Neuronal stem cell (in vitro differentiated cells): ENCODE results near the gene HMGCL.

Source experiments
- DNase-seq: peaks from one replicate; pipeline ENCODE4 v3.0.0-alpha.2; 2013; ENCODE audit warnings: low spot score
- H2AFZ ChIP-seq: one replicate; pipeline ENCODE4 v1.6.1; 2013; ENCODE audit warnings: mild to moderate bottlenecking, low read length, inconsistent platforms
- H2AK5ac ChIP-seq: 2 replicates; pipeline ENCODE4 v1.6.1; 2013; ENCODE audit warnings: low read depth, mild to moderate bottlenecking, inconsistent platforms, low read length, moderate library complexity, mixed read lengths
- H2BK120ac ChIP-seq: 2 replicates; pipeline ENCODE4 v1.6.1; 2013; ENCODE audit warnings: low read depth, mild to moderate bottlenecking, inconsistent platforms, low read length, moderate library complexity, mixed read lengths
- H2BK12ac ChIP-seq: one replicate; pipeline ENCODE4 v1.6.1; 2013; ENCODE audit warnings: low read length, inconsistent platforms
- H2BK15ac ChIP-seq: 2 replicates; pipeline ENCODE4 v1.6.1; 2013; ENCODE audit warnings: mild to moderate bottlenecking, low read length, inconsistent platforms, mixed read lengths
- H2BK5ac ChIP-seq: one replicate; pipeline ENCODE4 v1.6.1; 2013; ENCODE audit warnings: inconsistent platforms, mild to moderate bottlenecking, low read length, moderate library complexity
- H3K14ac ChIP-seq: one replicate; pipeline ENCODE4 v1.6.1; 2013; ENCODE audit warnings: low read length, inconsistent platforms
- H3K18ac ChIP-seq: 2 replicates; pipeline ENCODE4 v1.6.1; 2013; ENCODE audit warnings: low read length, inconsistent platforms
- H3K23ac ChIP-seq: 2 replicates; pipeline ENCODE4 v1.6.1; 2013; ENCODE audit warnings: low read depth, mild to moderate bottlenecking, mixed read lengths, low read length, inconsistent platforms; ENCODE audit not compliant: poor library complexity
- H3K27ac ChIP-seq: replicated peaks from 3 replicates; pipeline ENCODE4 v1.5.1; 2013; ENCODE audit warnings: low read length, inconsistent platforms
- H3K27me3 ChIP-seq, 3 experiments: 2 replicates each; pipeline ENCODE4 v1.6.1; 2013; ENCODE audit warnings: low read length in 3 of 3, mild to moderate bottlenecking in 2 of 3, inconsistent platforms in 1 of 3, low read depth in 1 of 3, mixed read lengths in 1 of 3, moderate library complexity in 1 of 3; ENCODE audit not compliant: control insufficient read depth in 3 of 3, insufficient read depth in 3 of 3
- H3K36me3 ChIP-seq, 2 donors: replicated peaks in 1 of 2; 2 replicates each; pipeline ENCODE4 v1.6.1; 2013; ENCODE audit warnings: low read length in 2 of 2; ENCODE audit not compliant: control insufficient read depth in 2 of 2, insufficient read depth in 2 of 2
- H3K4ac ChIP-seq: 2 replicates; pipeline ENCODE4 v1.6.1; 2013; ENCODE audit warnings: inconsistent platforms, mild to moderate bottlenecking, low read length, moderate library complexity
- H3K4me1 ChIP-seq, 2 donors: 1 replicate in 1 of 2; 2 replicates in 1 of 2; pipeline ENCODE4 v1.6.1; 2013; ENCODE audit warnings: low read length in 2 of 2, low read depth in 1 of 2; ENCODE audit not compliant: control insufficient read depth in 2 of 2, insufficient read depth in 1 of 2
- H3K4me2 ChIP-seq: one replicate; pipeline ENCODE4 v1.6.1; 2013; ENCODE audit warnings: mild to moderate bottlenecking, low read length, inconsistent platforms; ENCODE audit not compliant: insufficient read depth, poor library complexity, severe bottlenecking
- H3K4me3 ChIP-seq, 2 donors: 2 replicates each; pipeline ENCODE4 v1.5.1; 2013; ENCODE audit warnings: low read length in 2 of 2, mild to moderate bottlenecking in 2 of 2, inconsistent platforms in 1 of 2, moderate library complexity in 1 of 2
- H3K79me1 ChIP-seq: one replicate; pipeline ENCODE4 v1.6.1; 2013; ENCODE audit warnings: low read depth, mild to moderate bottlenecking, inconsistent platforms, low read length, moderate library complexity
- H3K9ac ChIP-seq: one replicate; pipeline ENCODE4 v1.6.1; 2013; ENCODE audit warnings: mild to moderate bottlenecking, low read depth, low read length, inconsistent platforms; ENCODE audit not compliant: poor library complexity
- H3K9me3 ChIP-seq, 2 donors: replicated peaks in 1 of 2; 2 replicates each; pipeline versions ENCODE3 to v1.6.1; 2013; ENCODE audit warnings: low read length in 2 of 2, mild to moderate bottlenecking in 2 of 2, inconsistent platforms in 1 of 2, low read depth in 1 of 2, mixed read lengths in 1 of 2, moderate library complexity in 1 of 2; ENCODE audit not compliant: control insufficient read depth in 2 of 2, insufficient read depth in 1 of 2
- H4K8ac ChIP-seq: one replicate; pipeline ENCODE4 v1.6.1; 2013; ENCODE audit warnings: low read depth, mild to moderate bottlenecking, inconsistent platforms, low read length, moderate library complexity
- H4K91ac ChIP-seq: one replicate; pipeline ENCODE4 v1.6.1; 2013; ENCODE audit warnings: low read length, low read depth, mild to moderate bottlenecking, inconsistent platforms; ENCODE audit not compliant: poor library complexity
- WGBS, 2 donors: extraction: QIAGEN DNeasy Blood & Tissue Kit; methylation state at CpG; one replicate each; pipeline ENCODE4 v1.1.7; 2013; ENCODE audit warnings: missing lambda C conversion rate in 2 of 2, mixed read lengths in 1 of 2; ENCODE audit not compliant: insufficient read length in 2 of 2, insufficient replicate concordance in 1 of 2; ENCODE audit errors: extremely low coverage in 2 of 2; 5-methylcytosine and 5-hydroxymethylcytosine counted together

The HMGCL gene

DNA sequence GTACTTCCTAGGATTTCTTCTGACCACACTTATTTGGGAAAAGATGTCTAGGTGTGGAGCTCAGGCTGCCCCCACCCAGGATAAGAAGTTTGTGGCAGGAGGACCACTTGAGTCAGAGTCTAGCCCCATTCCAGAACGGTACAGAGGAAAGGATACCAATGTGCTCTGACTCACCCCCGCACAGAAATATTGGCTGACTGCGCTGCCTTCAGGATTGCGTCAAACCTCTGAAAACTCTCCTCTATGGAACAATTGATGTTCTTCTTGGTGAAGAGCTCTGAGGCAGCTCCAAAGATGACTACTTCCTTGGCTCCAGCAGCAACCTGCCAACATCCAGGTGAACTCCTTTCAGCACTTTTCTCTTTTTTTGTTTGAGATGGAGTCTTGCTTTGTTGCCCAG lies 11.2 kb downstream of the HMGCL start:
- no peak for DNase-seq
- H2BK120ac ChIP-seq = no peak overlapping the region
- no peak overlapping the region for H2AFZ ChIP-seq
- H4K91ac ChIP-seq = no peak overlapping the region
- H4K8ac ChIP-seq = no peak overlapping the region
- no peak overlapping the region for H2BK12ac ChIP-seq
- H3K36me3 ChIP-seq = peaks cover 20 to 46% of the 10 kb centered on the region in 2 donors
- H3K4me3 ChIP-seq = no peak overlapping the region
- H3K14ac ChIP-seq = no peak overlapping the region
- peaks cover 2% of the 10 kb centered on the region for H3K79me1 ChIP-seq
- H3K4me2 ChIP-seq = no peak overlapping the region
- H2BK5ac ChIP-seq = no peak overlapping the region
- no peaks in the 10 kb centered on the region for H3K9me3 ChIP-seq
- no CpG with 5 or more reads among the region's 4 CpGs for WGBS, 2 donors
- no peak overlapping the region for H2BK15ac ChIP-seq
- peaks cover 0 to 2% of the 10 kb centered on the region in 2 donors for H3K4me1 ChIP-seq
- no peak overlapping the region for H2AK5ac ChIP-seq
- H3K27ac ChIP-seq = no peak overlapping the region
- no peak overlapping the region for H3K23ac ChIP-seq
- H3K4ac ChIP-seq = no peak overlapping the region
- no peaks in the 10 kb centered on the region for H3K27me3 ChIP-seq
- H3K9ac ChIP-seq = no peak overlapping the region
- no peak overlapping the region for H3K18ac ChIP-seq

DNA sequence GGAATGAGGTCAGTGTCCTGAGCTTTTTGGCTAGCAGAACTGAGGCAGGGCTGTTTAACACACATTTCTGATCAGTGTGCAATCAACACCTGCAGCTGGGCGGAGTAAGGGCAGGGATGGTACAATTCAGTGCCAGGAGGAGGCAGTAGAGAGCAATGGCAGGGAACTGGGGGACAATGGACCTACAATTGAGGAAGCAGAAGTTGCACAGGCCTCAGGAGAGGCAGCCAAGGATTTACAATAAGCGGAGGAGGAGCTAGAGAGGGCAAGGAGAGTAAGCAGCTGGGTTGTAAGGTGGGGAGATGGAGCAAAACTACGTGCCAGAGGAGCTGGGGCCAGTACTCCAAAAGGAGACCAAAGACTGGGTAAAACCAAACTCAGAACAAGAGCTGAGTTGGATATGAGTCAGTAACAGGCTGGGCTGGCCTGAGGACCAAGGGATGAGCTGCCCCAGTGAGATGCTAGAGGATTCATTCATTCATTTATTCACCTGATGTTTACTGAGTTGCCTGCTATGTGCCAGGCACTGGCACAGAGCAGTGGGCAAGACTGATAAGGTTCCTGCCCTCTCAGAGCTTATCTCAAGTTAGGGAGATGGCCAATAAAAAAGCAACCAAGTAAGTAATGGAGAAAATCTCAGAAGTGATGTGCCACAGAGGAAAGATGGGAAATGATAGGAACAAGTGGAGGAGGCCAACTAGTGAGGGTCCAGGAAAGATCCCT lies 14.2 kb downstream of the HMGCL start:
- Histone ChIP-seq H3K79me1 (peaks cover 2% of the 10 kb centered on the region), H3K18ac (no peak overlapping the region), H2BK5ac (no peak overlapping the region), H3K4me3 (no peak overlapping the region), H4K91ac (no peak overlapping the region), H3K9ac (no peak overlapping the region), H3K14ac (no peak overlapping the region), H3K4me1 (peaks cover 0 to 2% of the 10 kb centered on the region in 2 donors), H3K36me3 (peaks cover 22 to 38% of the 10 kb centered on the region in 2 donors), H3K27me3 (no peaks in the 10 kb centered on the region), H4K8ac (no peak overlapping the region), H2BK120ac (no peak overlapping the region), H3K4ac (no peak overlapping the region), H3K27ac (no peak overlapping the region), H2AFZ (no peak overlapping the region), H3K4me2 (no peak overlapping the region), H2BK12ac (no peak overlapping the region), H2BK15ac (no peak overlapping the region), H3K9me3 (no peaks in the 10 kb centered on the region), H3K23ac (no peak overlapping the region), H2AK5ac (no peak overlapping the region)
- no CpG with 5 or more reads among the region's 3 CpGs for WGBS, 2 donors
- DNase-seq = peak; percentile 40

- Histone ChIP-seq H2BK120ac (no peak overlapping the region), H2BK15ac (no peak overlapping the region), H3K27ac (no peak overlapping the region), H3K4me1 (peaks cover 0 to 2% of the 10 kb centered on the region in 2 donors), H4K91ac (no peak overlapping the region), H4K8ac (no peak overlapping the region), H3K23ac (no peak overlapping the region), H3K4me3 (no peak overlapping the region), H3K9me3 (no peaks in the 10 kb centered on the region), H2BK12ac (no peak overlapping the region), H3K4ac (no peak overlapping the region), H3K27me3 (no peaks in the 10 kb centered on the region), H3K9ac (no peak overlapping the region), H3K36me3 (peaks cover 18 to 31% of the 10 kb centered on the region in 2 donors), H2BK5ac (no peak overlapping the region), H3K18ac (no peak overlapping the region), H3K79me1 (peaks cover 2% of the 10 kb centered on the region), H3K4me2 (no peak overlapping the region), H3K14ac (no peak overlapping the region), H2AFZ (no peak overlapping the region), H2AK5ac (no peak overlapping the region)
- WGBS, 2 donors = no CpG with 5 or more reads among the region's 6 CpGs
- DNase-seq = no peak
Observed at GRCh38 chr1:23809751-23810171, 15.5 kb downstream of the HMGCL start.

DNA sequence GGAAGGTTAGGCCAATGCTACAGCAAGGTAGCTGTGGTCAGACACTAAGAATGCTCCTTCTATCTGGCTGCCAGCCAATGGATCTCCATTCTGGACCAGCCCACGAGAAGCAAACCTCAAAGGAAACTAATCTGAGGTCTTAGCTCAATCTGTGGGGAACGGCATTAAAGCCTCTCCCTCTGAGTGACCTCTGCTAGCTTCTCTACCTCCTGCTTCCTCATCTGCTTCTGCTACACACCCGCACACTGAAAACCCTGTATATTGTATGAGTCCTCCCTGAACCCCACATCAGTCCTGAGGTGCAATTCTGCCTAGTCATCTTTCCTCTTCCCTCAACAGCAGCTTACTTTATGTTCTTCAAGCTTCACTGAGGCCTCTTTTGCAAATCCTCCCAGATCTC lies 17.8 kb downstream of the HMGCL start:
- Histone ChIP-seq H3K79me1 (no peaks in the 10 kb centered on the region), H3K36me3 (peaks cover 11 to 21% of the 10 kb centered on the region in 2 donors), H4K8ac (no peak overlapping the region), H2AFZ (no peak overlapping the region), H3K27me3 (no peaks in the 10 kb centered on the region), H2BK120ac (no peak overlapping the region), H2AK5ac (no peak overlapping the region), H3K4me3 (no peak overlapping the region), H3K9me3 (no peaks in the 10 kb centered on the region), H2BK5ac (no peak overlapping the region), H3K4me2 (no peak overlapping the region), H3K9ac (no peak overlapping the region), H4K91ac (no peak overlapping the region), H3K14ac (no peak overlapping the region), H3K4ac (no peak overlapping the region), H3K18ac (no peak overlapping the region), H3K27ac (no peak overlapping the region), H2BK12ac (no peak overlapping the region), H3K23ac (no peak overlapping the region), H3K4me1 (peaks cover 0 to 2% of the 10 kb centered on the region in 2 donors), H2BK15ac (no peak overlapping the region)
- DNase-seq = no peak
- no CpG with 5 or more reads among the region's 3 CpGs for WGBS, 2 donors
